HG03558 (cell line): ENCODE measurements around the gene ANKRD39.

Source experiments
- ATAC-seq: cut with Tn5 transposase; IDR thresholded peaks from one replicate; pipeline ENCODE4 v1.9.1; 2021; ENCODE audit warnings: moderate number of reproducible peaks; ENCODE audit not compliant: unreplicated experiment; ENCODE audit errors: extremely low read depth

Gene ANKRD39

GRCh38 chr2:96888072-96889011 is 30.5 kb upstream of the ANKRD39 start:
- ATAC-seq: no peak

- no peak for ATAC-seq
These were observed 29.7 kb upstream of the ANKRD39 start for GRCh38 chr2:96887493-96888012.

- ATAC-seq: no peak
These were observed 27.9 kb upstream of the ANKRD39 start for GRCh38 chr2:96885432-96886347.

GRCh38 chr2:96884299-96885094 is 26.7 kb upstream of the ANKRD39 start:
- ATAC-seq: no peak

GRCh38 chr2:96883306-96883705 is 25.5 kb upstream of the ANKRD39 start:
- no peak for ATAC-seq

- ATAC-seq: no peak
These were observed 25.1 kb upstream of the ANKRD39 start for GRCh38 chr2:96882906-96883305.

- ATAC-seq: no peak
These were observed 24.4 kb upstream of the ANKRD39 start for GRCh38 chr2:96882230-96882629.

- no peak for ATAC-seq
These were observed 23.8 kb upstream of the ANKRD39 start for GRCh38 chr2:96881349-96882195.

- no peak for ATAC-seq
These were observed 23.1 kb upstream of the ANKRD39 start for GRCh38 chr2:96880891-96881273.

GRCh38 chr2:96879545-96880040 is 21.8 kb upstream of the ANKRD39 start:
- ATAC-seq: no peak

- no peak for ATAC-seq
These were observed 21.2 kb upstream of the ANKRD39 start for GRCh38 chr2:96878796-96879544.

- ATAC-seq: no peak
These were observed 20.4 kb upstream of the ANKRD39 start for GRCh38 chr2:96878171-96878570.

GRCh38 chr2:96877631-96878092 is 19.8 kb upstream of the ANKRD39 start:
- ATAC-seq: no peak

GRCh38 chr2:96877042-96877451 is 19.2 kb upstream of the ANKRD39 start:
- ATAC-seq: no peak

GRCh38 chr2:96876269-96877041 is 18.6 kb upstream of the ANKRD39 start:
- no peak for ATAC-seq

- ATAC-seq: no peak
These were observed 17.9 kb upstream of the ANKRD39 start for GRCh38 chr2:96875498-96876268.
